Heart left ventricle (tissue), 13 donors: Measurements from ENCODE around the gene LASP1.

ENCODE experiments used
- POLR2A ChIP-seq, 2 donors: fragments of 450-650 bp; IDR thresholded peaks; one replicate each; pipeline ENCODE4 v1.6.1; 2017; ENCODE audit warnings: antibody characterized with exemption in 2 of 2, mild to moderate bottlenecking in 2 of 2, moderate library complexity in 2 of 2
- TF ChIP-seq, protein P1 (sequence below), 12 donors: fragments of 200-600 bp; sonication (generic) in 4 of 12; IDR thresholded peaks; one replicate each; pipeline versions ENCODE4 v1.5.0 to v1.8.0; 2018 to 2022; ENCODE audit warnings: antibody characterized with exemption in 12 of 12, mild to moderate bottlenecking in 5 of 12
- donor health status: ischemic (EF 13 %, LVEDD 7.1; RV severe dilation, severe dysfunction).
- donor health status: DM: no; HTN: yes; CAD: no.
- donor health status: DM: no; HTN: no; CAD: no.
- donor health status: ischemic (EF 25% LVEDD 6.9; RV normal size, moderate dysfunction).
- donor health status: ischemic (EF 25% LVEDD 5.7; RV mildly dilated, moderate dysfunction).
- donor health status: ischemic (EF 35%, LVEDD 5.7; RV mildly dilated, moderate dysfunction).
- donor health status: nonischemic (EF 11% LVEDD 7.7; RV severe dilation, severe dysfunction).
- donor health status: DM: yes; HTN: yes; CAD: no.
- donor health status: PGD.
- donor health status: ischemic (EF 29% LVEDD 5.4; RV normal size, mild dysfunction).
- donor health status: nonischemic (EF 23%, LVEDD 6.1; RV moderate dilation, normal function).

DNA sequence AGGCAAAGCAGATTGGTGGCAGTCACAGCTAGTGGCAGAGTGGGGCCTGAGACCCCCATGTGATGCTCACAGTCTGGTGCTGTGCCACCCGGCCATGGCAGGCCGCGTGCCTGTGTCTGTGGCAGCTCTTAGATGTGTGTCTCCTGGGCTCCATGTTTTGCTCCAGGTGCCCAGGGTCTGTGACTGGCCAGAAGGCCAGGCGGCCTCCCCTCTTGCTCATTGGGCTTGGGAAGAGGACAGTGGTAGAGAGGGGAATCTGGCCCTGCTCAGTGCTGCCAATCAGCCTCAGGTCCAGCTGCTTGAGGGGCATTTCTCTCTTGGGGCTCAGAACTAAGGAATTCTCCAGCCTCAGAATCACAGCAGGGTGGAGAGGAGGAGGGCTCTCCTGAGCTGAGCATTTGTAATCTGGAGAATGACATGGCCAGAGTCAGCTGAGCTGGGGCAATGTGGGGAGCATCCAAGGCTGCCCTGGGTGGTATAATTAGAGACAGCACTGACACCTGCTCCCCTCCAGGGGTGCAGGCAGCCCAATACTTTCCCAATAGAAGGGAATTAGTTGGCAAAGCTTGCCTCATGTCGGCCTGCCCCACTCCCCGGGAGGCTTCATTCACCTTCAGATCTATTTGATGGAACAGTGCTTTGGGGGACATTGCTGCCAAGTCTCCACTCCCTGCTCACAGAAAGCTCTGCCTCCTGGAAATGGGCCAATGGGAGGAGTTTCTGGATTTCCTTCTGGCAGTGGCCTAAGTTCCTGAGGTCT, 52.9 kb downstream of the LASP1 start:
- TF ChIP-seq, protein P1, sequence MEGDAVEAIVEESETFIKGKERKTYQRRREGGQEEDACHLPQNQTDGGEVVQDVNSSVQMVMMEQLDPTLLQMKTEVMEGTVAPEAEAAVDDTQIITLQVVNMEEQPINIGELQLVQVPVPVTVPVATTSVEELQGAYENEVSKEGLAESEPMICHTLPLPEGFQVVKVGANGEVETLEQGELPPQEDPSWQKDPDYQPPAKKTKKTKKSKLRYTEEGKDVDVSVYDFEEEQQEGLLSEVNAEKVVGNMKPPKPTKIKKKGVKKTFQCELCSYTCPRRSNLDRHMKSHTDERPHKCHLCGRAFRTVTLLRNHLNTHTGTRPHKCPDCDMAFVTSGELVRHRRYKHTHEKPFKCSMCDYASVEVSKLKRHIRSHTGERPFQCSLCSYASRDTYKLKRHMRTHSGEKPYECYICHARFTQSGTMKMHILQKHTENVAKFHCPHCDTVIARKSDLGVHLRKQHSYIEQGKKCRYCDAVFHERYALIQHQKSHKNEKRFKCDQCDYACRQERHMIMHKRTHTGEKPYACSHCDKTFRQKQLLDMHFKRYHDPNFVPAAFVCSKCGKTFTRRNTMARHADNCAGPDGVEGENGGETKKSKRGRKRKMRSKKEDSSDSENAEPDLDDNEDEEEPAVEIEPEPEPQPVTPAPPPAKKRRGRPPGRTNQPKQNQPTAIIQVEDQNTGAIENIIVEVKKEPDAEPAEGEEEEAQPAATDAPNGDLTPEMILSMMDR (IDR thresholded peaks at IDR 0.05) = no peak
- no peak for TF ChIP-seq POLR2A (IDR thresholded peaks at IDR 0.05)
